Pancreas (tissue), 10 donors: ENCODE measurements around the gene S100A16. TPM values are rescaled to one million over a fixed set of nuclear protein-coding genes. Genes with fewer than 3 reads are reported as not detected.

Experiments used
- ATAC-seq, 4 donors: fragments of 200-7000 bp; cut with Tn5 transposase; one replicate each; pipeline versions ENCODE4 v1.8.0 to v1.9.1; 2020; ENCODE audit warnings: mild to moderate bottlenecking in 4 of 4, moderate library complexity in 4 of 4
- DNase-seq, 6 donors: peaks; one replicate each; pipeline ENCODE4 v3.0.0-alpha.2; 2020
- FAIRE-seq: peaks from 2 replicates; lab custom pipeline; 2012; peaks lifted over from hg19 to GRCh38; lab: Jason Lieb, UNC
- H3K27ac ChIP-seq, 4 donors: fragments of 200-600 bp; sonication (generic); 1 replicate in 3 of 4; 2 replicates in 1 of 4; pipeline versions ENCODE4 v1.5.0 to v1.8.0; 2020
- H3K27me3 ChIP-seq, 4 donors: fragments of 200-600 bp; one replicate each; pipeline ENCODE4 v1.8.0; 2021
- H3K36me3 ChIP-seq, 3 donors: fragments of 200-600 bp; sonication (generic) in 1 of 3; one replicate each; pipeline versions ENCODE4 v1.5.0 to v1.8.0; 2020 to 2021
- H3K4me1 ChIP-seq, 3 donors: fragments of 200-600 bp; one replicate each; pipeline ENCODE4 v1.8.0; 2021
- H3K4me3 ChIP-seq, 4 donors: fragments of 200-600 bp; sonication (generic) in 2 of 4; one replicate each; pipeline versions ENCODE4 v1.5.0 to v1.8.0; 2020 to 2021
- H3K9me3 ChIP-seq, 4 donors: fragments of 200-600 bp; one replicate each; pipeline ENCODE4 v1.8.0; 2021
- WGBS, 2 donors: extraction: QIAGEN DNeasy Blood & Tissue Kit; methylation state at CpG; one replicate each; pipeline ENCODE4 v1.1.7; 2013; 5-methylcytosine and 5-hydroxymethylcytosine counted together
- intact Hi-C, 3 donors: fragments of 100-400 bp; cut with DNase I; formaldehyde crosslinking; loops; one replicate each; pipeline versions ENCODE4 v1.11.1 to v1.14.2; 2022
- polyA plus RNA-seq, 2 donors: library from polyadenylated mRNA; stranded (reverse); fragments of 200-250 nt; gene quantifications; one replicate each; pipeline ENCODE4 v1.2.3, GENCODE V29; 2013
- total RNA-seq, 6 donors: library from RNA; stranded (reverse); fragmentation: NEBNext Ultra II Directional in 4 of 6; extraction: Animal tissue kit (Norgen Biotek cat#: 25700) in 4 of 6; gene quantifications; one replicate each; pipeline versions ENCODE4 v1.2.1 to v1.2.4, GENCODE V29; 2021 to 2023
- TF ChIP-seq, protein P1 (sequence below), 4 donors: fragments of 200-600 bp; sonication (generic) in 3 of 4; IDR thresholded peaks; one replicate each; pipeline versions ENCODE4 v1.5.0 to v1.8.0; 2021; ENCODE audit warnings: antibody characterized with exemption in 4 of 4
- donor health status: healthy with polysubstance abuse.
- donor health status: DM: no; HTN: no; CAD: no; lungs with moderate emphysema.
- donor health status: DM: no; HTN: no; CAD: no.
- donor health status: control.
- donor health status: control.
- donor health status: Bipolar disorder and iron deficiency.
- donor health status: DM: yes; HTN: yes; CAD: no.
- donor health status: DM: no; HTN: no; CAD: no.
- donor health status: DM: no; HTN: no; CAD: no.
- donor health status: DM: yes; HTN: yes; CAD: no.

S100A16 gene
- total and polyA plus RNA-seq, 8 donors, result 8.1 to 43.9 (median 21.4) TPM

DNA sequence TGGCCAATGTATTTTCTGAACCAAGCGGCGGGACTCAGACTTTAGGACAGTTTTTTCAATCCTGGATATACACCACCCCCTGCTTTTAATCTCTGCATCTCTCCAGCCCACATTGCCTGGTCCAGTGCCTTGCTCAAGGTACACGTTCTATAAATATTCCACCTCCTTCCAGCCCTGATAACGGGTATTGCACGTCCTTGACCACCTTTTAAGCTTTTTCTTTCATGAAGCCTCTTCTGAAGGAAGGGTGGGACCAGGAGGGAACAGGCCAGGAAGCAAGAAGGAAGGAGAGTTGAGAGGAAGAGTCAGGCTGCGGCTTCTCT, 3.4 kb downstream of the S100A16 start:
- FAIRE-seq (no peak), ATAC-seq (no peak), DNase-seq (no peak)
- Histone ChIP-seq H3K27ac (peak overlapping the region in 2 of 4 donors; percentile 46 to 73), H3K4me1 (no peaks in the 10 kb centered on the region), H3K9me3 (no peaks in the 10 kb centered on the region), H3K4me3 (no peak overlapping the region), H3K36me3 (peaks cover 0 to 11% (median 0%) of the 10 kb centered on the region in 3 donors), H3K27me3 (no peaks in the 10 kb centered on the region)
- 57 to 64% methylated on average over 6 of the region's 6 CpGs for WGBS, 2 donors
- intact Hi-C loops, result no loop called here
- TF ChIP-seq, protein P1, sequence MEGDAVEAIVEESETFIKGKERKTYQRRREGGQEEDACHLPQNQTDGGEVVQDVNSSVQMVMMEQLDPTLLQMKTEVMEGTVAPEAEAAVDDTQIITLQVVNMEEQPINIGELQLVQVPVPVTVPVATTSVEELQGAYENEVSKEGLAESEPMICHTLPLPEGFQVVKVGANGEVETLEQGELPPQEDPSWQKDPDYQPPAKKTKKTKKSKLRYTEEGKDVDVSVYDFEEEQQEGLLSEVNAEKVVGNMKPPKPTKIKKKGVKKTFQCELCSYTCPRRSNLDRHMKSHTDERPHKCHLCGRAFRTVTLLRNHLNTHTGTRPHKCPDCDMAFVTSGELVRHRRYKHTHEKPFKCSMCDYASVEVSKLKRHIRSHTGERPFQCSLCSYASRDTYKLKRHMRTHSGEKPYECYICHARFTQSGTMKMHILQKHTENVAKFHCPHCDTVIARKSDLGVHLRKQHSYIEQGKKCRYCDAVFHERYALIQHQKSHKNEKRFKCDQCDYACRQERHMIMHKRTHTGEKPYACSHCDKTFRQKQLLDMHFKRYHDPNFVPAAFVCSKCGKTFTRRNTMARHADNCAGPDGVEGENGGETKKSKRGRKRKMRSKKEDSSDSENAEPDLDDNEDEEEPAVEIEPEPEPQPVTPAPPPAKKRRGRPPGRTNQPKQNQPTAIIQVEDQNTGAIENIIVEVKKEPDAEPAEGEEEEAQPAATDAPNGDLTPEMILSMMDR (IDR thresholded peaks at IDR 0.05), result no peak

DNA sequence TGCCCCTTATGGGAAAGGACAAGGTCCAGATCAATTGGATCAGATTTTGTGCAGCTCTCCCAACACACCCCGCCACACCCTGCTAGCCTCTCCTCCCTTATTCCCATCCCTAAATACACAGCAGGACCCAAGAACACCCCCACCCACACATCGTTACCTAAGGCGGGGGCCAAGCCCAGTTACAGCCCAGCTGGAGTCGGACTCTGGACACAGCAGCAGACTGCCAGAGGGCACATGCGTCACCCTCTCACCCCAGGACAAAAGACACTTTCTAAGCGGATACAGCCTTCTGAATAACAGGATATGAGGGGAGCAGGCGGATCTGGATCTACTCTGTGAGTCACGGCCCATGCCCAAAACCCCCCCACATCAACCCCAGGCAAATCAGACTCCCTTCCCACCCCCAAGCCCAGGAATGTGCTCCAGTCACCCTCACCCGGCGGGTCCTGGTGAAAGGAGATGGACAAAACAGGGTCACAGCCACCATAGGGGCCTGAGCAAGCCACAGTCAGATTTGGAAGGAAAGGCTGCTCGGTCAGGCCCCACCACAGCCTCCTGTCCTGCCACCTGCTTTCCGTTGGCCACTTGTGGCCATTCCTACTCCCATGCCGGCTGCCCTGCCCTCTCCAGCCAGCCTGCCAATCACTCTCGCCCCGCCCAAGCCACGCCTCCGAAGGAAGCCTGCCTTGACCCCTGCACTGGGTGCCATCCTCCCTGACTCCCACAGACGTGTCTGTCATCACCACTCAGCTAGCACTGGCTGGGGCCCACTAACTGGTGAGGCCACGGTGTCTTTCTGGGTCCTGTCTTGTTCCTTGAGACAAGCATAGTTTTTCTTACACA, 4.0 kb downstream of the S100A16 start:
- intact Hi-C loops, result no loop called here
- Histone ChIP-seq H3K4me1 (no peaks in the 10 kb centered on the region), H3K36me3 (peaks cover 0 to 11% (median 0%) of the 10 kb centered on the region in 3 donors), H3K27me3 (no peaks in the 10 kb centered on the region), H3K27ac (peak overlapping the region in 2 of 4 donors; percentile 46 to 73), H3K9me3 (no peaks in the 10 kb centered on the region), H3K4me3 (peak overlapping the region in 1 of 4 donors; percentile 18)
- FAIRE-seq (no peak), ATAC-seq (peak in 3 of 4 donors; percentile 6 to 55 (median 32)), DNase-seq (peak in 2 of 6 donors; percentile 52 to 62)
- WGBS, 2 donors, result 72 to 76% methylated on average over 19 of the region's 19 CpGs
- TF ChIP-seq, protein P1 (IDR thresholded peaks at IDR 0.05), result no peak

DNA sequence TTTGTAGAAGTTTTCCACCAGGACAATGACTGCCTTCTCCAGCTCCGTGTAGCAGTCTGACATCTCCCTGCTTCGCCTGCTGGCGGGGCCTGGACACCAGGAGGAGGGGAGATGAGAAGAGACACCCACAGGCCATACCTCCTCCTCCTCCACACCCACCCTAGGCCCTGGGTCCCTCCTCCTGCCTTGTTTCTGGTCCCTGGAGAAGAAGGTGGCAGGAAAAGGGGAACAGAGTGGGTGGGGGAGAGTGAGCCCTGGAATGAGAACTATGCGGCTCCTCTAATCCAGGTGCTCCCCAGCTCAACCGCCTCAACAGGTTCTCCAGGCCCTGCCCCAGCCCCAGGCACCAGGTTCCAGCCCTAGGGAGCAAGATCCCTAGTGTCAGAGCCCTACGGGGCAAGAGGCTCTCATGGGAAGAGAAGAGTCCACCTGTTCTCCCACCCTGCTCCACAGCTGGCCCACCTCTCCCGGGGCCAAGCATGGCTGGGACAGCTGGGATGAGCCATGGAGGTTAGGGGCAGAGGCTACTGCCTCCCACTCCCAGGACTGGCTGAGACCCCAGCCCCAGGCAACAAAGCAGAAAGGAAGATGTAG, 4.8 kb downstream of the S100A16 start:
- TF ChIP-seq, protein P1 (IDR thresholded peaks at IDR 0.05), result no peak
- DNase-seq (no peak), ATAC-seq (no peak), FAIRE-seq (no peak)
- H3K27ac ChIP-seq, result peak overlapping the region in 2 of 4 donors; percentile 46 to 73
- H3K9me3 ChIP-seq, result no peaks in the 10 kb centered on the region
- no peaks in the 10 kb centered on the region for H3K4me1 ChIP-seq
- H3K27me3 ChIP-seq, result no peaks in the 10 kb centered on the region
- intact Hi-C loops, result no loop called here
- H3K36me3 ChIP-seq, result peaks cover 0 to 11% (median 0%) of the 10 kb centered on the region in 3 donors
- peak overlapping the region in 1 of 4 donors; percentile 18 for H3K4me3 ChIP-seq
- 80 to 87% methylated on average over 7 of the region's 7 CpGs for WGBS, 2 donors

- intact Hi-C loops, result no loop called here
- DNase-seq, result no peak
- H3K36me3 ChIP-seq, result peaks cover 0 to 11% (median 0%) of the 10 kb centered on the region in 3 donors
- WGBS, 2 donors, result 92 to 98% methylated on average over 8 of the region's 8 CpGs
- H3K4me1 ChIP-seq, result no peaks in the 10 kb centered on the region
- no peak overlapping the region for H3K27ac ChIP-seq
- TF ChIP-seq, protein P1 (IDR thresholded peaks at IDR 0.05), result no peak
- no peaks in the 10 kb centered on the region for H3K9me3 ChIP-seq
- no peak overlapping the region for H3K4me3 ChIP-seq
- FAIRE-seq, result no peak
- H3K27me3 ChIP-seq, result no peaks in the 10 kb centered on the region
- no peak for ATAC-seq
Measured at GRCh38 chr1:153607381-153607780, 5.6 kb downstream of the S100A16 start.
